H1 (cell line): ENCODE measurements around the gene NEB. TPM values are rescaled to one million over a fixed set of nuclear protein-coding genes. Genes with fewer than 3 reads are reported as not detected.

Source experiments
- MAX ChIP-seq: IDR thresholded peaks from 2 replicates; pipeline ENCODE4 v1.6.1; 2012; ENCODE audit warnings: inconsistent platforms
- polyA plus RNA-seq, 7 experiments: library from polyadenylated mRNA; depleted of rRNA in 3 of 7; stranded (reverse) in 5 of 7; unstranded in 2 of 7; fragments of >200 nt in 5 of 7; fragments of 200-250 nt in 2 of 7; gene quantifications; 1 replicate in 5 of 7; 2 replicates in 1 of 7; 4 replicates in 1 of 7; pipeline versions ENCODE4 v1.2.1 to v1.2.3, GENCODE V29; 2011 to 2013; ENCODE audit warnings: missing spikeins in 2 of 7, mixed read lengths in 2 of 7
- total RNA-seq: library from RNA; stranded (reverse); fragmentation: NEBNext Ultra II Directional; extraction: Animal tissue kit (Norgen Biotek cat#: 25700); gene quantifications from 2 replicates; pipeline ENCODE4 v1.2.1, GENCODE V29; 2021

NEB gene
- total and polyA plus RNA-seq, 2 of the 8 experiments (the other 6 are each of a cell fraction or from before 2014, with no cell fraction given): 1.4 to 2.5 TPM

GRCh38 chr2:151782378-151783132, 48.3 kb upstream of the NEB start (continued):
- no peak for TF ChIP-seq MAX
